HEK293T (cell line): Measurements from ENCODE around the gene AIDA.

ENCODE experiments used
- FOXA1 ChIP-seq: fragments of 450-650 bp; IDR thresholded peaks from 2 replicates; pipeline ENCODE4 v1.6.1; 2016; ENCODE audit warnings: mild to moderate bottlenecking
- TF ChIP-seq, protein P1 (sequence below): fragments of 450-650 bp; IDR thresholded peaks from 2 replicates; pipeline ENCODE4 v1.6.1; 2016

DNA sequence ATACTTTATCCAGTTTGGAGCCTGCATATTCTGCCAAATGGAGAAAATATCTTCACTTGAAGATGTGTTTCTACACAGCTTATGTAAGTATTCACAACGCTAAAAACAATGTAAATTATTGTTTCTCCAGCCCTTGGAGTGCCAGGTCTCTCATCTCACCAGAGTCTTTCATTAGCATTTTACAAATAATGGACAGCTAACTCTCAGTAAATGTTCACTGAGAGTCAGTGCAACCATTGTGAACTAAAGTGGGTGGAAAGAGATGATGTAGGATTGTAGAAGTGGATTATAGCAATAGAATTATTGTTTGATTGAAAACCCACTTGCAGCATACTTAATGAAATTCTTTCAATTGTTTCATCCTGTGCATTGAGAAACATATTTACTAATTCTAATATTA lies 16.5 kb upstream of the AIDA start:
- TF ChIP-seq, protein P1, sequence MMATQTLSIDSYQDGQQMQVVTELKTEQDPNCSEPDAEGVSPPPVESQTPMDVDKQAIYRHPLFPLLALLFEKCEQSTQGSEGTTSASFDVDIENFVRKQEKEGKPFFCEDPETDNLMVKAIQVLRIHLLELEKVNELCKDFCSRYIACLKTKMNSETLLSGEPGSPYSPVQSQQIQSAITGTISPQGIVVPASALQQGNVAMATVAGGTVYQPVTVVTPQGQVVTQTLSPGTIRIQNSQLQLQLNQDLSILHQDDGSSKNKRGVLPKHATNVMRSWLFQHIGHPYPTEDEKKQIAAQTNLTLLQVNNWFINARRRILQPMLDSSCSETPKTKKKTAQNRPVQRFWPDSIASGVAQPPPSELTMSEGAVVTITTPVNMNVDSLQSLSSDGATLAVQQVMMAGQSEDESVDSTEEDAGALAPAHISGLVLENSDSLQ = no peak
- TF ChIP-seq FOXA1 = no peak
